Measurements from ENCODE around the gene EYS.
"Not testable (repeated sequence)": the region's sequence is repeated elsewhere in the genome, so short reads cannot be mapped to it uniquely, and the experiment has no call there.

The EYS gene

DNA sequence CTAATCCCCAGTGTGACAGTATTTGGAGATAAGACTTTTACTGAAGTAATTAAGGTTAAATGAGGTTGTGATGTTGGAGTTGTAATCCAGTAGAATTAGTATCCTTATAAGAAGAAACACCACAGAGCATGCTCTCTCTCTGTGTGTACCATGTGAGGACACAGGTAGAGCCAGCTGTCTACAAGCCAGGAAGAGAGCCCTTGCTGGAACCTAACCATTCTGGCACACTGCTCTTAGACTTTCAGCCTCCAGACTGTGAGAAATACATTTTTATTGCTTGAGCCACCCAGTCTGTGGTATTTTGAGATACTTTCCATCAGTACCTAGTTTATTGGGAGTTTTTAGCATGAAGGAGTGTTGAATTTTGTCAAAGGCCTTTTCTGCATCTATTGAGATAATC lies 1961.2 kb downstream of the EYS start:
- no peak for DNase-seq

DNA sequence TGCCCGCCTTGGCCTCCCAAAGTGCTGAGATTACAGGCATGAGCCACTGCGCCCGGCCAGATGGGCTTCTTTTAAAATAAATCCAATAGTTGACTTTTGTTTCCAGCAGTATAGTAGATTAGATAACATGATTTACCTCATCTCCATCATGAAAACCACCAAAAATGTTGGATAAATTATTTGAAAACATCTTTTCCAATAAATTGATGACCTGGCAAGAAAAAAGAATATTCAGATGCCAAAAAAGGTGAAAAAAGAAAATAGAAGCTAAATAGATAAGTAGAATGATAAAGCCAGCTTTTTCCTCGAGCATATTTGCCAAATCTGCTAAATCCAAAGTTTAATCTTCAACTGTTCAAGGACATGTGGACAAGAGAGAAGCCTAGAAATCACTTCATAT lies 1962.2 kb downstream of the EYS start:
- DNase-seq: no peak

DNA sequence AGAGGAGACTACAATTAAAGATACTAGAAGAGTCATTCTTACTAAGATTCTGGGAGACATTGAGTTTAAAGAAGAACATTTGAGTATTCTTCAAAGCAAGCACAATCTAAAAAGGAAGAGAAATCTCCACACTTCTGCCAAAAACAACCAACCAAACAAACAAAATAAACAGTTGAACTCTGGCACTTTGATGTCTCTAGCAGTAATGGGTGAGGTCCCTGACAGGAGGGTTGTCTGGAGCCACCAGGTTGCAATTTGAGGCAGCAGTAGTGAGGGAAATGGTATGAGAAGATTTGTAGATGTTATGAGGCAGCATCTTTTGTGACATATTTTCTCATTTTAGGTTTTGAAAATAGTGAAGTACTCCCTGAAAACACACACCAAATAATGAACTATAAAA lies 1963.3 kb downstream of the EYS start:
- no peak for DNase-seq

DNA sequence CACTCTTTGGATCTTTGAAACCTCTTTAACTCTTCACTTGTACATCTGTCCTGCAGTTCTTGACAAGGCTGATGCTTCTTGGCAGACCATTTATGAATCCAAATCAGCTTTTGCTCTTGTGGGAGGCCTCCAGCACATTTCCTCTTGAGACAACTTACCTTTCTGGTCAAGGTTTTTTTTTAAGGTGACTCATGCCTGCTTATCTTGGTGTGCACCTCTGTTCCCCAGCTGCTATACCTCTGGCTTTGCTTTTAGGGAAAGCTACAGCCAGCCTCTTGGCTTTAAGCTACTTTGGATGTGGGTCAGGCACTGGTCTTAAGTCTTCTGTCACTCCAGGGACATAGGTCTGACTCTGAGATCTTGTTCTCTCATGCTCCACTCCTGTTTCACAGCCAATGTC lies 1965.0 kb downstream of the EYS start:
- DNase-seq: no peak

DNA sequence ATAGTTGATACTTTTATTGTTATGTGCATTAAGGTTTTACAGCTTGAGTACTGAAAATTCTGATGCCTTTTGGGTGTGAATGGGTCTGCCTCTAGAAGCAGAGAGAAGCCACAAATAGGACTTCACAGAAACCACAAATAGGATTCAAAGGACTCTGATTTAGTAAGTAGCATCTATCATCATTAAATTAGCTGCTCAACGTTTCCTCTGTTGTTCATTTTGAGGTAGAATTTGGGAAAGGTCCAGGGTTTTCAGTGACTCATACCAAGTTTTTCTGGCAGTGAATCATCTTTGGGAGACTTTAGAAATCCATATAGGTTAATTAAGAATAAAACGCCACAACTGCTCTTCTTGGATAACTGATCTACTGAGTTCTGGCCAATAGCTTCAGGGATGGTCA lies 1966.3 kb downstream of the EYS start:
- no peak for DNase-seq

DNA sequence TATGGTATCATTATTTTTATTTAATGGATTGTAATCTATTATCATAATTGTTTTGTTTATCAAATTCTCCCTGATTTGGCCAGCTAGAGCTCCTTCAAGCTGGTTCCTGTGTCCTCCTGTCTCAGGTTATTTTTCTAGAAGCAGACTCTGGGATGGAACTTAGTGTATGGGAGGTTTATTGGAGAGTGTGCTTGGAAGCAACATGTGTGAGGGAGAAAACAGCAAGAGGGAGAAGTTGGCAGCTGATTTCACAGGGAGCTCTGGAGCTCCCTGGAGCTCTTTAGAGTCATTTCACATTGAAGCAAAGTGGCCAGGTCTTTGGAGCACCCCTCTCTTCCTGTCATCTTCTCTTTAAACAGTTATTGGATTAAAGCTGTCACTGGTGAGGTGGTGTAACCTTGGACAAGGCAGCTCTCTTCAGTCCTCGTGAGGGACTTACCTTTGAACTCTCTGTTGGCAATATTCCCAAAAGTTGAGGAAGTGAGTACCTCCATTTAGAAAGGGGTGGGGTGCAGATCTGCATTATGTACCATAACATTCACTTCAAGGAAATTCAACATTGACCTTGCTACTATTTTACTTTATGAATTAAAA lies 1967.8 kb downstream of the EYS start:
- no peak for DNase-seq

DNA sequence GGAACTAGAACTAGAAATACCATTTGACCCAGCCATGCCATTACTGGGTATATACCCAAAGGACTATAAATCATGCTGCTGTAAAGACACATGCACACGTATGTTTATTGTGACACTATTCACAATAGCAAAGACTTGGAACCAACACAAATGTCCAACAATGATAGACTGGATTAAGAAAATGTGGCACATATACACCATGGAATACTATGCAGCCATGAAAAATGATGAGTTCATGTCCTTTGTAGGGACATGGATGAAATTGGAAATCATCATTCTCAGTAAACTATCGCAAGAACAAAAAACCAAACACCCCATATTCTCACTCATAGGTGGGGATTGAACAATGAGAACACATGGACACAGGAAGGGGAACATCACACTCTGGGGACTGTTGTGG lies 1968.8 kb downstream of the EYS start:
- DNase-seq: not testable (repeated sequence)

DNA sequence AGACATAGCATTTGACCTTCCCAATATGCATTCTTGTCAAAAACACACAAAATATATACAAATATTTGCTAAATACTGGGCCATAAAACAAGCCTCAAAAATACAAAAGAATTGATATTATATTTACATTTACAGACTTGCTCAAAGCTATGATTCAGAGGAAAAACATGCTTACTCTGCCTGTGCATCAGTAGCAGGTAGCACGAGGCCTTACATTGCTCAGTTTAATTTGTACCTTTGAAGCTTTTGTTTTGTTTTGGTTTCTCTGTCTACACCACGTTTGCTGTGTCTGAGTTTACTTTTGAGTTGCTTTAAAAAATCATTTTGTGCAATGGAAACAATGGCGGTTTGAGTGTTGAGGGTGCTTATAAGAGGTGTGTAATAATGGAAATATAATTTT lies 1972.1 kb downstream of the EYS start:
- DNase-seq: no peak

DNA sequence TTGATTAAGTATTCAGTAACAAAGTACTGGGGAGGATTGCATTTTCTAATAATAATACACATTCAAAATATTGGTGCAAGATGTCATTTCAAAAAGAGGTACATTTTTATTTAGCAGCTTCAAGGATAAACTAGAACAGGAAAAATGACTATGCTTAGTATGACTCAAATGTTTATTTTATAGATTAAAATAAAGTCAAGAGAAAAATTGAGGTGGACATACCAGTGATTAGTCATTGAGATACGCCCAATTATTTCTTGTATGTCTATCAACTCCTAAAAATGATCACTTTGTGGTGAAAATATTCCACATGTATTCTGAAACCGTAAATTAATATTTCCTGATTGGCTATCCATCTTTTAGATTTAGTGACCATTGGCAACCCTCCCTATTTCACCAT lies 1974.7 kb downstream of the EYS start:
- DNase-seq: no peak

DNA sequence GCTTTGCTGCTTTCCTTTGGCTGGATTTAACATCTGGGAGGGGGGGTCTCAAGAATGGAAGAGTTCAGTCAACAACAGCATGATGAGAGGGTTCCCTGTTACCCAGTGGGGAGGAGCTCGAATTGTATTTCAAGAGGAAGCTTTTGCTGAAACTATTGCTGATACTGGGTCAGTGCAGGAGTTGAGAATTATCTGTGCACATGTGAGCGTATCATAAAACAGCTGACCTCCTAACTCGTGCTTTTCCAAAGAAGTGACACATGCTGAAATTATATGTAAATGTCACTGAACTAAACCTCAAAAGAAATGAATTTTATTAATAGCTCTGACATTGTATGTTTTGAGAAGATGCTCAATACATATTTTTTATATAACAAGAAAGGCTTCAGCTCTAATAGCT lies 1975.1 kb downstream of the EYS start:
- no peak for DNase-seq

DNA sequence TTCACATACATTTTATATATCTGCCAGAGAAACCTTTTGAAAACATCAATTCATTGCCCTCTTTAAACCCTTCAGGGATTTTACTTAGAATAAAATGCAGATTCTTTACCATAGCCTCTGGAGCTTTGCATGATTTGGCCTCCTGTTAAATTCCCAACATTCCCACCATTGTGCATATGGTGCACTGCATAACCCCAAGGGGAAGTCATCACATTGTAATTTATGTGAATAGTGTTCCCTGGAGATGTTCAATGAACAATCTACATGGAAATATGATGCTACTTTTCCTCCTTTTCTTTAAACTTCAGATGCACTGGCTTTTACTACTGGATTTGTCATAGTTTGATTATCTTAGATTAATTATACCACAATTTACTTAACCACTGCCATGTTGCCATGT lies 1976.7 kb downstream of the EYS start:
- DNase-seq: no peak

DNA sequence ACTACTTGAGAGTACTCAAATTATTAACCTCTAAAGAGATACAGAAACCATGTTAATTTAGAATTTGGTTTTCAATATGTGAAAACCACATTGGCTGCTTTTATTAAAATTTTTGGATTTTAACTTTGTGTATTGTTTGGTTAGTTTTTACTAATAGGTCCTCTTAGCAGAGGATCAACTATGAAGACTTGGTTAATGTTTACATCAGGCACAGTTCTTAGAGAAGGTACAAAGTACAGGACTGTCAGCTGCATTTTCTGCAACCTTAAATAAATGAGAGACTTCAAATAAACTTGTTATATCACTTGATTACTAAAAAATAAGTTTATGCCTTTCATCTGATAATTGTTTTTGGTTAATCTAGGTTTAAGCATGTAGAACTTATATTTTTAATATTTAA lies 1982.3 kb downstream of the EYS start:
- no peak for DNase-seq

DNA sequence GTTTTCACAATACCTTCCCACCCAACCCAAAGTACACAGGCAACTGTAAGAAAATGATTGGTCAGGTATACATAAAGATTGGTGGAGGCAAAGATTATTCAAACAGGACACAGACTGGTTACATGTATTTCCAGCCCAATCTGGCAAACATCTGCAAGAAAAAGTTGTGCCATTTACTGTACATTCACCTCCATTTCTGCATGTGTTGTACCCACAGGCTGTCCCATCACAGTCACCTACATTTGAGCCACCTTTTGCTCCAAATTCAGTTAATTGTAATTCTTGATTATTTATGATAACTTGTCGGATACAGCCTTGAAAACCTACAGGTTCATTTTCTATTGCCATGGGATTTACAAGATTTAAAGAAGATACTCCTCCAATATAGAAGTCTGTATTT lies 1985.8 kb downstream of the EYS start:
- DNase-seq: no peak

DNA sequence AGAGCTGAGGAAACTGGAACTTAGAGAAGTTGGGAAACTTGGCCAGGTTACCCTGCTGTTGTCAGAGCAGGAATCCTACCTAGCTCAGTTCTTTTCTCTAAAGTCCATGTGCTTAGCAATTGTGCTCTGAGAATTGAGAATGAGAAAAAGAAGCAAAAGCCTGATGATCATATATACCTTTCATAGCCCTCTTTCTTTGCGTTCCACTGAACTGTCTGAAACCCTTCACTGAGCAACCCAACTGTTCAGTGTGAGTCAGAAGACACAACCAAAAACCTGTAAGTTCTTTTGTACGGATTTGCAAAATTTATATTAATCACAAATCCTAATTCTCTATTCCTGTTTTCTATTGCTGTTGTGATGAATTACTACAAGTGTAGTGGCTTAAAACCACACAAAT lies 1990.9 kb downstream of the EYS start:
- no peak for DNase-seq

DNA sequence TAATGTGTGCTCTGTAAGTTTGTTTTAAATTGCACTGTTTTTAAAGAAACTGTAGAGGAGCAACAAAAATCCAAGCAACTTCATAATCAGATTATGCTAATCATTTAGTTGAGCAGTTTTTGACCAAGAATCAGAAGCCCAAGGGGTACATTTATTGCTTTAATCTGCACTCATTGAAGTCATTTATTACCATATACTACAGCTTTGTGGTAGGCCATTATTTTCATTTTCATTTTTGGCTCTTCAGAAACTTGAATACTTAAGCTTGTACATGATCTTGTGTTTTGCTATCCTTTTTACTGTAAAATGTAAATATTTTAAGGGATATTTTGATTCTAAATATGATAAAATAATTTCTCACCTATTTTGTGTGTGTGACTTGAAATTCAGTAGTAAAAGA lies 1992.9 kb downstream of the EYS start:
- no peak for DNase-seq

DNA sequence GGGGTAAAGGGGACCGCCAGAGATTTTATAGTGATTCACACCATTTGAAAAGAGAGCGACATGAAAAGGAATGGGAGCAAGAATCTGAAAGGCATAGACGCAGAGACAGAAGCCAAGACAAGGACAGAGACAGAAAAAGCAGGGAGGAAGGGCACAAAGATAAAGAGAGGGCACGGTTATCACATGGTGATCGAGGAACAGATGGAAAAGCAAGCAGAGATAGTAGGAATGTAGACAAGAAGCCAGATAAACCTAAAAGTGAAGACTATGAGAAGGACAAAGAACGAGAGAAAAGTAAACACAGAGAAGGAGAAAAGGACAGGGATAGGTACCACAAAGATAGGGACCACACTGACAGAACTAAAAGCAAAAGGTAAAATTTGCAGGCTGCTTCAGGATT lies 1993.7 kb downstream of the EYS start:
- no peak for DNase-seq

DNA sequence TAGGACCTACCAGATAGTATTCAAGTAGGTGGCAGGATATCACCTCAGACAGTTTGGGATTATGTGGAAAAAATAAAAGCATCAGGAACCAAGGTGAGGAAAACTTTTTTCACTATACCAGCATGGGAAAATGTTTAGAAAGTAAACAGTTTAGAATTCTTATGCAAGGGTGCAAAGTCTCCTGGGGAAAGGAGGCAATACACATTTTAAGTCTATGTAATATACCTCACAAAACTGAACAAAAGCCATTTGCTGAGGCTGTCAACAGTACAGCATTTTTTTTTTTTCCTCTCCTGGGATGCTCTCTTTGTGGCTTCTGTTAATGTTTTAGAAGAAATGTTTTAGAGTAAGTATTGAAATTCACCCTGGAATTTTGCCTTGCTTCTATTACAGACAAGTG lies 1997.9 kb downstream of the EYS start:
- DNase-seq: no peak

DNA sequence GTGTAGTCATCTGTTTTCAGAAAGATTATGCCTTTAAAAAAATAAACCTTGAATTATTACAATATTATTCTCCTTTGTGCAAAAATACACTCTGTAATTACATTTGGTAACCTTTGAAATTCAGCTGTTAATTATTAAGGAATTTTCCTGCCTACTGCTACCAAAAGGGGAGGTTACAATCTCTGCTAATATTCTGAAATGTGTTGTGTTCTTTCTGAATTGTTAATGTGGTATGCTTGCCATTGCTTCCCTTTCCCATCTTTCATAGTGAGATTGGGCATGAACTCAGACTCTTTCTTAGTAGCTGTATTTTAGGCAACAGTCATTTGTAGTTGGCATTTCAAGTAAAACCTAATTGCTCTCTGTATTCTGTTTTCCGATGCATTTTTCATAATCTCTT lies 1998.4 kb downstream of the EYS start:
- no peak for DNase-seq

DNA sequence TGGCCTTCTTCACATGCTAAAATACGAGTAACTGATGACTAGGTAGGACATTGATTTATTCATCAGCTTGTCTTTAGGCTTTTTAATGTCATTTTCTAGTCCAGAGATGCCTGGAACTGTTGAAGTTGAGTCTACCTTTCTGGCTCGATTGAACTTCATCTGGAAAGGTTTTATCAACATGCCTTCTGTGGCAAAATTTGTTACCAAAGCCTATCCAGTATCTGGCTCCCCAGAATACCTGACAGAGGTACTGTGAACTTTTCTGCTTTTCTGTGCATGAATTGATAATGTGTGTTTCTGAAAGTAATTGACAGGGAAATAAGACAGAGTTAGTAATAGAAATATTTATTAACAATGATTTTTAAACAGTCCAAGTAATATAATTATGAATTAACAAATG lies 2000.4 kb downstream of the EYS start:
- no peak for DNase-seq

DNA sequence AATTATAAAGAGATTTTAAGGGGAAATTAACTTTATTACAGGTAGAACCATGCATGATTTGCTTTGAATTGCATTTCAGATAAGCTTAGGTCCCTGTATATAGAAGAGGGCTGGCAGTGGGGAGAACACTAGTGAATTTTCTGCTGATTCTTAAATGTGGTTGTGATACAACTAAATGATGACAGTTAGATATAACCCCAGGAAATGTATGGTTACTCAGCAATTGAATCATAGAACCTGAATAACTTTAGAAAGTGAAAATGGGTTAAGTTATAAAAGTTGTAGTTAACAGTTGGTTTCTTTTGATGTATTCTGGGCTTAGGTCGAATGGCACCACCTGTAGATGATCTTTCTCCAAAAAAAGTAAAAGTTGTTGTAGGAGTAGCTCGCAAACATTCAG lies 2001.3 kb downstream of the EYS start:
- no peak for DNase-seq

DNA sequence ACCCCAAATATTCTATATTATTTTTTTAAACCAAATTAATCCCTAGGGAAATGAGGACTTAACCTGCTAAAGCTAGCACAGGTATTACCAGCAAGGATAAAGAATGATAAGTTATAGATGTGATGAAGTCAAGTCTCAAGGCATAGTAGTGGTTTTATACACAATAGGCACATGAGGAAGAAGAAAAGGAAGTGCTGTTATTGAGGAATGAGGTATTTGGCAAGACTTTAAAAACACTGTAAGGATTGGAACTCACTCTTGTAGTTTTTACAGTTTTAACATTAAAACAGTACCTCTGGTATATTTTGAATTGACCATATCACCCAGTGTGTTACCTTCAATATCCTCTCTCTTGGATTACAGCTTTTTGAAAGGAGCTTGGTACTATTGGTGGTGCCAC lies 2016.8 kb downstream of the EYS start:
- DNase-seq: no peak

DNA sequence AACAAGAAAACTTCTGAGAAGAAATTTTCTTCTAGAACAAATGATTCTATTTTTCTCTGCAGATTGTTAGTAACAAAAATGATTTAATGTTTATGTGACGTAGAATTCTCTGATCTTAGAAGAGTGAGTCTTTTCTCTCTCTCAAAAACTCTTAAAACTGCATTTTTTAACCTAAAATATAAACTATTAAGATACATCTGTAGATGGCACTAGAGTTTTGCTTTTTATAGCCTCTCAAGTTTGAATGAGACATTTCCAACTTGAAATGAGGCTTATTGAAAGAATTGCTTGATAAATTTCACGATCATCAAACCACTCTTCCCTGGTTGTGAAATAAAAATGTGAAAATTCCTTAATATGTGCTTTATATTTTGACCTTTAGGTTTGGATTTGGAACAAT lies 2017.6 kb downstream of the EYS start:
- no peak for DNase-seq

DNA sequence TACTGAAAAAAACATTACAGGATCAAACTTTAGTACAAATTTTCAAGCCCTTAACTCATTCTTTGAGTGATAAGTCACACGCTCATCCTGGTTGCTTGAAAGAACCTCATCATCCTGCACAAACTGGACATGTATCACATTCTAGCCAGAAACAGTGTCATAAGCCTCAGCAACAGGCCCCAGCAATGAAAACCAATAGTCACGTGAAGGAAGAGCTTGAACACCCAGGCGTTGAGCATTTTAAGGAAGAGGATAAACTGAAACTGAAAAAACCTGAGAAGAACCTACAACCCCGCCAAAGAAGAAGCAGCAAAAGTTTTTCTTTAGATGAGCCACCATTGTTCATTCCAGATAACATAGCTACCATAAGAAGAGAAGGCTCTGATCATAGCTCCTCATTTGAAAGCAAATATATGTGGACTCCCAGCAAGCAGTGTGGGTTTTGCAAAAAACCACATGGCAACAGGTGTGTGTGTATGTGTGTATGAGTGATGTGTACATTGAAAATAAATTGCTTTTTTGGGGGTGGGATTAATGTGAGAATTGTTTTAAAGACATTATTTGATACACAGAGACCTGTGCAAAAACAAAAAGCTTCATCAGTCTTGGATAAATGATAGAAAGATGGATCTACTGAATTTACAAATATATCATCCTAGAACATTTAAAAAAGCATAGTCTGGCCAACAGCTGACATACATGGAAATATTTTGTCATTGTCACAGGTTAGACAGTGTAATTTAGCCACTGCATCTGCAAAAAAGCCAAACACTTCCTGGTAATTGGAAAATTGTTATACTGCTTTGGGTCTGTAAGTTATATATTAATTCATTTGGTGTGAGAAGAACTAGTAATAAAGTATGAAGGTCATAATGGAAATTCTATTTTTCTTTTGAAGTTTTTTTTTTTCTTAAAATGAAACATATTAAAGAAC lies 2021.3 kb downstream of the EYS start:
- DNase-seq: no peak

DNA sequence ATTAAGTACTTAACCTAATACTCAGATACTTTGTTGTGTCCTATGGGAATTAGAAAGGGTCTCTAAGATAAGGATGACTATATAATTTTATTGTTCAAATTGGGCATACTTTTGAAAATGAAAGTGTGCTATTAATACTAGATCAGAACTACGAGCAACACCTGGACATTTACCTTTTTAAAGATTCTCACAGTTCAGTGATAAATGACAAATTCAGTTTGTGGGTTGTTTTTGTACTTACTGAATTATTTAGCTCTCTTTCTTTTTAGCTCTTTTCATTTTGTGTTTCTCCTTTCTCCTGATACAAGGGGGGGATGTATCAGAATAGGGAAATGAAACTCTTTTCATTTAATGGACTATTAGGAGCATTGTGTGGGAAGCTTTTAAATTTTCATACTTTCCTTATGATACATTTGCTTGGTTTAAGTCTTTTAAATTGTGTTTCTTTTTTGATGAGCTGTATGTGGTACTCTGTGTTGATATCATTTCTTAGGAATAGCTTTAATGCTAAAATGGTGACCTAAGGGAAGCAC lies 2023.9 kb downstream of the EYS start:
- DNase-seq: no peak

DNA sequence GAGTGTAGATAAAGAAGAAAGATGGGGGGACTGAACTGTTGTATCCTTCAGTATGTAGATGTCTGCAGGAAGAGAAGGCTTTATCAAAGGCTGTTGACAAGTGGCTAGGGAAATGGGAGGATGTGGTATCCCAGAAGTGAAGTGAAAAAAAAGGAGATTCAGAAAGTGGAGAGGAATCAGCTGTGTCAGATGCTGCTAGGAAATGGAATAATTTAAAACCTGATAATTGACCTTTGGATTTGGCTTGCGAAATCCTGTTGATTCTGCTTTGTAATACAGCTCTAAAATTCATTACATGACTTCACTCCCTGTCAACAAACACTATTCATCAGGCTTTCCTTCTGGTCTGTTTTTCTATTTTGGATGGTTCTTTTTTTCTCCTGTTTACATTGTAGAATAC lies 2029.7 kb downstream of the EYS start:
- DNase-seq: no peak

Data from hippocampal formation (tissue), 2 donors.